ENCODE results near the gene STK38L. TPM values are rescaled to one million over a fixed set of nuclear protein-coding genes. Genes with fewer than 3 reads are reported as not detected.

STK38L gene
- 16.1 and 21.8 TPM in 2 replicates for total RNA-seq

DNA sequence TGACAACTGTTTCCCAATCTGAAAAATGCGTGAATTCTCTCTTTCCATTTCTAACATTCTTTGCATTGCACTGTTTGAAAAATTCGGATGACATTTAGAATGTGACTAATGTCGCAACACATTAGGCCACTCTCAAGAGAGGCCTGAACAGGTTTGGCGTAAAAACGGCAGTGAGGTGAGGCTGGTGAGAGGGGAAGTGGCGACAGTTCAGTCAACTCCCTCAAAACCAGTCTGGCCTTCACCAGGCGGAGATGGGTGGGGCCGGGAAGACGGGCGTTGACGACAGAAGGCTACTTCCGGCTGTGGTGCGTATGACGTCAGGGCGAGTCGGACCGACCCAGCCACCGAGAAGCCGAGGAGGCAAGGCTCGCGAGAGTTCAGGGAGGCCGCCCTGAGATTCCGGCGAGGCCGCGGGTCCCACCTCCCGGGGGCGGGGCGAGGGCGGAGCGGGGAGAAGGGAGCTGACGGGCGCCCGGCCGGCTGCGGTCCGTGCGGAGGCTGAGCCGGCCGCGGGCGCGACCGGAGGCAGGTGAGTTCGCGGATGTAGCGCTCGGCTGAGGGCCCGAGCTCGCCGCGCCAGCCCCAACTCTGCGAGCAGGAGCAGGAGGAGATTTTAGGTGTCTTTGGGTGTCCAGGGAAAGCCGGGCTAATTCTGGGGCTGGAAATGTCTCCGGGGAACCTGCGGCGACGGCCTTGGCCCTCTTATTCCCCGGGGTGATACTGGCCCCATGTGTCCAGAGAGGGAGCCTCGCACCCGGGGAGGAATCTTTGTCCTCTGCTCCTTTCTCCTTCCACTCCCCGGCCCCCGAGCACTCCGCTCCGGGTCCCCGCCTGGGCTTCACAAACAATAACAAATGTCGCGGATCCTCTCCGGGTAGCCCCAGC, at the start of gene STK38L:
Gene STK38L (plus strand): TSS at position 483 of the 885 bp plus-strand sequence. CDS start 53,435 bp downstream, outside the sequence.

DNA sequence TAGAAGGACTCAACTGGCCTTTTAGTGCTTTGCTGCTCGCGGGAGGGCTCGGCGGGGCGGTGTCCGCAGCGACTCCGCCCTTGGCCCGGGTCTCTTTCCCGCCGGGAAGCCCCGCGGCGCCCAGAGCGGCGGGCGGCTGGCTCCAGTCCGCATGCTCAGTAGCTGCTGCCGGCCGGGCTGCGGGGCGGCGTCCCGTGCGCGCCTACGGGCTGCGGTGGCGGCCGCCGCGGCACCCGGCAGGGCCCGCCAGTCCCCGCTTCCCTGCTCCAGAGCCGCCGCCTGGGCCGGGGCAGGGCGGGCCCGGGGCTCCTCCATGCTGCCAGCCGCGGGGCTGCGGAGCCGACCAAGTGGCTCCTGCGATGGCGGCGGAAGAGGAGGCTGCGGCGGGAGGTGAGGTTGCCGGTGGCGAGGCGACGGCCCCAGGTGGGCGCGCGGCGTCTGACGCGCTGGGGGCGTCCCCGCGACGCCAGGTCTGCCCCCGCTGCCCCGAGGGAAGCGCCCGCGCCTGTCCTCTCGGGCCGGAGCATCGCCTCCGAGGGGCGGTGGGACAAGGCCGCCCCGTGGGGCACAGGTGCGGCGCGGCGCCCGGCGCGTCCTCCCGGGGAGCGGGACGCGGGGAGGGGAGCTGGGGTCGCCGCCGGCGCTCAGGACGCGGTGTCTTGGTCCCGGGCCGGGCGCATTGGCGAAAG, 88.8 kb downstream of the STK38L start, which contains the start of gene BMAL2:
Gene BMAL2 (plus strand): TSS at position 123 of the 689 bp plus-strand sequence. CDS start 237 bp downstream, at position 360.

Other genes with a start within 250 kb of the STK38L start
- gene TM7SF3, start 229.9 kb upstream of the STK38L start, total RNA-seq: 16.5 and 32.8 TPM in 2 replicates
- gene MED21, start 221.7 kb upstream of the STK38L start, total RNA-seq: 25.1 and 39.7 TPM in 2 replicates
- gene C12orf71, start 161.7 kb upstream of the STK38L start, total RNA-seq: not detected in 2 replicates
- gene BMAL2, start 88.5 kb downstream of the STK38L start, total RNA-seq: 1.2 and 1.6 TPM in 2 replicates
- 0.39 TPM in 1 of 2 replicates, not detected in the other for gene SMCO2, start 202.4 kb downstream of the STK38L start, total RNA-seq

Data from placental epithelial cell (primary cell).